Nephron progenitor cell (in vitro differentiated cells): ENCODE data around the gene SIGMAR1.

Source experiments
- DNase-seq: peaks from one replicate; pipeline ENCODE4 v3.0.0; 2021
- H3K27ac Mint-ChIP-seq: 2 replicates; pipeline ENCODE4 v1.8.0; 2021; ENCODE audit warnings: mild to moderate bottlenecking, moderate library complexity, mixed read lengths
- H3K27me3 Mint-ChIP-seq: 2 replicates; pipeline ENCODE4 v1.8.0; 2021; ENCODE audit warnings: mild to moderate bottlenecking, low read depth, mixed read lengths; ENCODE audit not compliant: poor library complexity
- H3K36me3 Mint-ChIP-seq: 2 replicates; pipeline ENCODE4 v1.8.0; 2021; ENCODE audit warnings: low read depth, mixed read lengths
- H3K4me1 Mint-ChIP-seq: 2 replicates; pipeline ENCODE4 v1.8.0; 2021; ENCODE audit warnings: mixed read lengths
- H3K4me3 Mint-ChIP-seq: 2 replicates; pipeline ENCODE4 v1.8.0; 2021; ENCODE audit warnings: mild to moderate bottlenecking, moderate library complexity, mixed read lengths
- H3K9me3 Mint-ChIP-seq: 2 replicates; pipeline ENCODE4 v1.8.0; 2021; ENCODE audit warnings: mild to moderate bottlenecking, moderate library complexity, mixed read lengths
- TF ChIP-seq, protein P1 (sequence below): fragments of 200-600 bp; sonication (generic); IDR thresholded peaks from 2 replicates; pipeline ENCODE4 v1.5.0; 2021; ENCODE audit warnings: antibody characterized with exemption

The SIGMAR1 gene

DNA sequence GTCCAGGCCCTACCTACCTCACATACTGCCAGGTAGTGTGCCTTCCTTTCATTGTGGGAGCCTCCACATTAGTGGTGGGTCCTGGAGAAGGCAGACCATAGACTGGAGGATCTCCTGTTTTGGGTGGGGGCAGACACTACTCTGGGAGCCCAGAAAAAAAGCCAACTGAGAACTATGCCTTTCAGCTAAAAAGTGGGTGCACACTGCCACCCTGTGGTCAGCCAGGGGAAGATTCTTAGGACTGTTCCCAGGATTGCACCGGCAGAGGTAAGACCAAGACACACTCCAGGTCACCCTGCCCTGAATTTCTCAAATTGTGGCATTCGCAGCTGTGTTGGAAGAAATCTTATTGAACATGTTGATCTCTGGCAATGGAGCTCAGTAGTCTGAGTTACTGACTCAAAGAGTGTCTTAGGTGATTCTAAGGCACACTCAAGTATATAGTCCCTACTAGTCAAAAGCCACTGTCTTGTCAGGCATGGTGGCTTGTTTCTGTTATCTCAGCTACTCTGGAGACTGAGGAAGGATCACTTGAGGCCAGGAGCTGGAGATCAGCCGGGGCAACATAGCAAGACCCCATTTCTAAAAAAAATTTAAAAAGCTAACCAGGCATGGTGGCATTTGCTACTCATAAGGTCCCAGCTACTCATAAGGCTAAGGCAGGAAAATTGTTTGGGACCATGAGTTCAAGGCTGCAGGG, 3.6 kb downstream of the SIGMAR1 start:
- Mint-ChIP-seq H3K27ac (no peak overlapping the region), H3K9me3 (no peaks in the 10 kb centered on the region), H3K27me3 (peaks cover 39% of the 10 kb centered on the region), H3K4me1 (peaks cover 47% of the 10 kb centered on the region), H3K36me3 (peaks cover 4% of the 10 kb centered on the region), H3K4me3 (no peak overlapping the region)
- DNase-seq: peak; percentile 78
- TF ChIP-seq, protein P1, sequence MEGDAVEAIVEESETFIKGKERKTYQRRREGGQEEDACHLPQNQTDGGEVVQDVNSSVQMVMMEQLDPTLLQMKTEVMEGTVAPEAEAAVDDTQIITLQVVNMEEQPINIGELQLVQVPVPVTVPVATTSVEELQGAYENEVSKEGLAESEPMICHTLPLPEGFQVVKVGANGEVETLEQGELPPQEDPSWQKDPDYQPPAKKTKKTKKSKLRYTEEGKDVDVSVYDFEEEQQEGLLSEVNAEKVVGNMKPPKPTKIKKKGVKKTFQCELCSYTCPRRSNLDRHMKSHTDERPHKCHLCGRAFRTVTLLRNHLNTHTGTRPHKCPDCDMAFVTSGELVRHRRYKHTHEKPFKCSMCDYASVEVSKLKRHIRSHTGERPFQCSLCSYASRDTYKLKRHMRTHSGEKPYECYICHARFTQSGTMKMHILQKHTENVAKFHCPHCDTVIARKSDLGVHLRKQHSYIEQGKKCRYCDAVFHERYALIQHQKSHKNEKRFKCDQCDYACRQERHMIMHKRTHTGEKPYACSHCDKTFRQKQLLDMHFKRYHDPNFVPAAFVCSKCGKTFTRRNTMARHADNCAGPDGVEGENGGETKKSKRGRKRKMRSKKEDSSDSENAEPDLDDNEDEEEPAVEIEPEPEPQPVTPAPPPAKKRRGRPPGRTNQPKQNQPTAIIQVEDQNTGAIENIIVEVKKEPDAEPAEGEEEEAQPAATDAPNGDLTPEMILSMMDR: peak; percentile 86

- DNase-seq: no peak
- no peaks in the 10 kb centered on the region for H3K9me3 Mint-ChIP-seq
These were observed 4.4 kb downstream of the SIGMAR1 start for GRCh38 chr9:34633166-34633565.

GRCh38 chr9:34630402-34631154, 7.0 kb downstream of the SIGMAR1 start:
- Mint-ChIP-seq H3K4me1 (peaks cover 32% of the 10 kb centered on the region), H3K36me3 (peaks cover 4% of the 10 kb centered on the region), H3K4me3 (peak overlapping the region; percentile 39), H3K27me3 (peaks cover 67% of the 10 kb centered on the region), H3K9me3 (no peaks in the 10 kb centered on the region), H3K27ac (no peak overlapping the region)
- no peak for DNase-seq
- TF ChIP-seq, protein P1: no peak

More at GRCh38 chr9:34633166-34633565, 4.4 kb downstream of the SIGMAR1 start:
- Mint-ChIP-seq H3K4me1 (peaks cover 48% of the 10 kb centered on the region), H3K4me3 (no peak overlapping the region), H3K27me3 (peaks cover 41% of the 10 kb centered on the region), H3K36me3 (peaks cover 4% of the 10 kb centered on the region), H3K27ac (no peak overlapping the region)
- TF ChIP-seq, protein P1: no peak

GRCh38 chr9:34629491-34629808, 8.1 kb downstream of the SIGMAR1 start:
- H3K4me3 Mint-ChIP-seq: peak overlapping the region; percentile 79
- no peaks in the 10 kb centered on the region for H3K9me3 Mint-ChIP-seq
- DNase-seq: no peak
- H3K27ac Mint-ChIP-seq: peak overlapping the region; percentile 55
- TF ChIP-seq, protein P1: no peak
- H3K27me3 Mint-ChIP-seq: peaks cover 75% of the 10 kb centered on the region
- H3K4me1 Mint-ChIP-seq: peaks cover 34% of the 10 kb centered on the region
- H3K36me3 Mint-ChIP-seq: no peaks in the 10 kb centered on the region

DNA sequence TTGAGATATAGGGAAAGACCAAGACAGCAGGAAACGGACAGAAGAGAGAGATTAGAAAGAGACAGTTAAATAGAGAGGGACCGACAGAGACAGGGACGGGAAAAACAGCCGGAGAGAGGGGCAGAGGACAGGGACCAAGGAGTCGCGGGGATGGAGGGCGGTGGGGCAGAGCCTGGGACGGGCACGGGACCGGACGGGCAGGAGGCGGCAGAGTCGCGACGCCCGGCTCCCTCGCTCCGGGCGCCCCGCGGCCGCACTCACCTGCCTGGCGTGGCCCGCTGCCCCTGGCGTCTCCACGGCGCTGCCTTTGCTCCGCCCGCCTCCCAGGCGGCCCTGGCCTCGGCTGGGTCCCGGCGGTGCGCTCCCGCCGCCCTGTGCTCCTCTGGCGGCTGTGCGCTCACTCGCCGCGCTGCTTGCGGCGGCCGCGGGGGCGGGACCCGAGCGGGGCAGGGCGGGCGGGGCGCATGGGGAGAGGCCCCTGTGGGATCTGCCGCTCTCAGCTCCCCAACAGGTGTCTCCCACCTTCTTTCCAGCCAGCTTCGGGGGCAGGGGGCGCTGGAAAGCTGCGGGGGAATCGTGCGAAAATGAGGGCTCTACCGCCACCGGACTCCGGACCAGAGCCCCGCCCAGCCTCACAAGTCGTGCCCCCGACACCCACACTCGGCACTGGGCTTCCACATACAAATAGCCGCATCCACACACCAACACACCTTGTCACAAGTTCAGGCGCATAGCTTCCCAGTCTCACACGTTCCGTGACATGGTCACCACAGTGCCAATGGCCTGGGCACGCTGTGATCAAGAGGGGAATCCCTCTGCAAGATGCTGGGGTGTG, 8.7 kb downstream of the SIGMAR1 start, which contains the start of gene ARID3C:
Gene ARID3C, minus strand, starts transcription at position 411 of the 835 bp plus-strand sequence. CDS start 1,052 bp downstream, outside the sequence.
- Mint-ChIP-seq H3K4me1 (peaks cover 34% of the 10 kb centered on the region), H3K36me3 (no peaks in the 10 kb centered on the region), H3K27ac (peak within 1 kb of the TSS; percentile 55), H3K27me3 (peaks cover 77% of the 10 kb centered on the region), H3K9me3 (no peaks in the 10 kb centered on the region), H3K4me3 (peak within 1 kb of the TSS; percentile 86)
- TF ChIP-seq, protein P1: no peak
- peak; percentile 73 for DNase-seq
